Measurements from ENCODE around the gene ITGA6.

GRCh38 chr2:172394002-172394401 lies 33.4 kb upstream of the ITGA6 start:
- no peak for TF ChIP-seq CTCF (IDR thresholded peaks at IDR 0.05)
- no peak for TF ChIP-seq POLR2A (IDR thresholded peaks at IDR 0.05)
- TF ChIP-seq POLR2AphosphoS5 (IDR thresholded peaks at IDR 0.05) = no peak
- no peak for TF ChIP-seq EP300 (IDR thresholded peaks at IDR 0.05)
